ENCODE data around the gene DENND6B.
"Not testable (repeated sequence)": the region's sequence is repeated elsewhere in the genome, so short reads cannot be mapped to it uniquely, and the experiment has no call there.

The DENND6B gene, protein sequence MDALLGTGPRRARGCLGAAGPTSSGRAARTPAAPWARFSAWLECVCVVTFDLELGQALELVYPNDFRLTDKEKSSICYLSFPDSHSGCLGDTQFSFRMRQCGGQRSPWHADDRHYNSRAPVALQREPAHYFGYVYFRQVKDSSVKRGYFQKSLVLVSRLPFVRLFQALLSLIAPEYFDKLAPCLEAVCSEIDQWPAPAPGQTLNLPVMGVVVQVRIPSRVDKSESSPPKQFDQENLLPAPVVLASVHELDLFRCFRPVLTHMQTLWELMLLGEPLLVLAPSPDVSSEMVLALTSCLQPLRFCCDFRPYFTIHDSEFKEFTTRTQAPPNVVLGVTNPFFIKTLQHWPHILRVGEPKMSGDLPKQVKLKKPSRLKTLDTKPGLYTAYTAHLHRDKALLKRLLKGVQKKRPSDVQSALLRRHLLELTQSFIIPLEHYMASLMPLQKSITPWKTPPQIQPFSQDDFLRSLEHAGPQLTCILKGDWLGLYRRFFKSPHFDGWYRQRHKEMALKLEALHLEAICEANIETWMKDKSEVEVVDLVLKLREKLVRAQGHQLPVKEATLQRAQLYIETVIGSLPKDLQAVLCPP

DNA sequence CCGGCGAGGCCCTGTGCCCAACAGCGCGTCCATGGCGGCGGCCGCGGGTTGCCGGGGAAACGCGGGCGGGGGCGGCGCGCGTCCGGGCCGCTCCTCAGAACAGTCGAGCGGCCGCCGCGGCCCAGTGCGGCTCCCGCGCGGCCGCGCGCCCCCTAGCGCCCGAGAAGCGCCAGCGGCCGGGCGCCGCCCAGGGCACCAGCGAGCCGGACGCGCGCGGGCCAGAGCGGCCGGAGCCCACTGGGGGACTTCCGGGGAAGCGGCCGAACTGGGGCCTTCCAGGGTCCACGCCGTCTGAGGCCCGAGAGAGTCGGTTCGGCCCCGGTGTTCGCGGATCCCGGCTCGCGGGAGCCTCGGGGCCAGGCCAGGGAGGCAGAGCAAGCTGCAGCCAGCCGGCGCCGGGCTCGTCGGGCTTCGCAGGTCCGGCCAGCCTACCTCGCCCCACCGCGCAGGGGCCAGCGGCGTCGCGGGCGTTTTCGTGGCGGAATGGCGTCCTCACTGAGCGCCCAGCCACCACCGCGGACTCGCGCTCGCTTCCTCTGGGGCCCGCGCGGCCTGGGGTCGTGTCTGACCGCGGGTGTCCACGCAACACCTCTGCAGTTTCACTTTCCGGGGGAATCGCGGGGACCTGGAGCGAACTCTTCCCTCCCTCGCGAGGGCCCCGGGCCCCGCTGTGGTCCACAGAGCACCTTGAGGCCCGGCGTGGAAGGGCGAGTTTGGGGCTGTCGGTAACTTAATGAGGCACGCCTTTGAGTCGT lies at the start of gene DENND6B:
TSS of gene DENND6B (minus strand) at position 57 of the 755 bp plus-strand sequence. CDS start at position 33, 24 bp downstream.
- peak; percentile 82 for DNase-seq (ENCODE audit: low spot score)

GRCh38 chr22:50376085-50376651 lies 49.4 kb upstream of the DENND6B start:
- no peak for DNase-seq (ENCODE audit: low spot score)

DNA sequence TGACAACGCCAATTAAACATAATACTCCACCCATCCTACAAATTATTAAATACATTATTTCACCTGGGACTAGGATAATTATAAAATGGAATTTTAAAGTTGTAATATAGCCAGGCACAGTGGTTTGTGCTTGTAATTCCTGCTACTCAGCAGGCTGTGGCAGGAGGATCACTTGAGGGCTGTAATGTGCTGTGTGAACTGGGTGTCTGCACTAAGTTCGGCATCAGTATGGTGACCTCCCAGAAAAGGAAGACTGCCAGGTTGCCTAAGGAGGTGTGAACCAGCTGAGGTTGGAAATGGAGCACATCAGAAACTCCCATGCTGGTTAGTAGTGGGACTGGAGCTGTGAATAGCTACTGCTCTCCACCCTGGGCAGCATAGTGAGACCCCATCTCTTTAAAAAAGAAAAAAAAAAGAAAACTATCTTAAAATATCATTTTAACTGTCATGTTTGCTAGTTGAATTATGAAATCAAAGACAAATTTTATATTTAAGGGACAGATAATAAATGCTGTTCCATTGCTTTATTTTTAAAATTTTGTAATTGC lies 44.4 kb upstream of the DENND6B start:
- no peak for DNase-seq (ENCODE audit: low spot score)

DNA sequence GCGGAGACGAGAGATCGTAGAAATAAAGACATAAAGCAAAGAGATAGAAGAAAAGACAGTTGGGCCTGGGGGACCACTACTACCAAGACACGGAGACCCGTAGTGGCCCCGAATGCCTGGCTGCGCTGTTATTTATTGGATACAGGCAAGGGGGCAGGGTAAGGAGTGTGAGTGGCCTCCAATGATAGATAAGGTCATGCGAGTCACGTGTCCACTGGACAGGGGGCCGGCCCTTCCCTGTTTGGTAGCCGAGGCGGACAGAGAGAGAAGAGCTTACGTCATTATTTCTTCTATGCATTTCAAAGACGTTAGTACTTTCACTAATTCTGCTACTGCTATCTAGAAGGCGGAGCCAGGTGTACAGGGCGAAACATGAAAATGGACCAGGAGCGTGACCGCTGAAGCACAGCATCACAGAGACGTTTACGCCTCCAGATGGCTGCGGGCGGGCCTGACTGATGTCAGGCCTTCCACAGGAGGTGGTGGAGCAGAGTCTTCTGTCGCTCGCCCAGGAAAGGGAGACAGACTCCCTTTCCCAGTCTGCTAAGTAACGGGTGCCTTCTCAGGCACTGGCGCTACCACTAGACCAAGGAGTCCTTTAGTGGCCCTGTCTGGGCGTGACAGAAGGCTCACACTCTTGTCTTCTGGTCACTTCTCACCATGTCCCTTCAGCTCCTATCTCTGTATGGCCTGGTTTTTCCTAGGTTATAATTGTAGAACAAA lies 41.1 kb upstream of the DENND6B start:
- no peak for DNase-seq (ENCODE audit: low spot score)

- not testable (repeated sequence) for DNase-seq (ENCODE audit: low spot score)
Measured at GRCh38 chr22:50363803-50364194, 37.0 kb upstream of the DENND6B start.

GRCh38 chr22:50363166-50363802 lies 36.5 kb upstream of the DENND6B start:
- DNase-seq (ENCODE audit: low spot score): no peak

DNA sequence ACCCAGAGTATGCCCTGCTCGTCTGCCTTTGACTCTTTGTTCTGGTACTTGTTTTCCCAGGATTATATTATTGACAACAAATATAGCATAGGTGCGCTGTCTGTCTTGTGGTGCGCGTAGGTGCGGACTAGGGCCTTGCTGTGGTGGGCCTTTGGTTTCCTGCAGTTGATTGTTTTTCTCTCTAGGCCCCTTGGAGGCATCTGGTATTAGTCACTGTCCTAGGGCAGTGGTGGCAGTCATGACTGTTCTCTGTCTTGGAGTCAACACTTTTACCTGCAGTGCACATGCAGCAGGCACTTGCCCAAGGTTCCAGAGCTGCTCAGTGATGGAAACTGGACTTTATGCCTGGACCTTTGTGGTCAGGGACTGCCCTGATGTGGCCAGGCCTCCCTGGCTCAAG lies 34.9 kb upstream of the DENND6B start:
- DNase-seq (ENCODE audit: low spot score): no peak

- DNase-seq (ENCODE audit: low spot score): no peak
Measured at GRCh38 chr22:50361222-50361621, 34.4 kb upstream of the DENND6B start.

DNA sequence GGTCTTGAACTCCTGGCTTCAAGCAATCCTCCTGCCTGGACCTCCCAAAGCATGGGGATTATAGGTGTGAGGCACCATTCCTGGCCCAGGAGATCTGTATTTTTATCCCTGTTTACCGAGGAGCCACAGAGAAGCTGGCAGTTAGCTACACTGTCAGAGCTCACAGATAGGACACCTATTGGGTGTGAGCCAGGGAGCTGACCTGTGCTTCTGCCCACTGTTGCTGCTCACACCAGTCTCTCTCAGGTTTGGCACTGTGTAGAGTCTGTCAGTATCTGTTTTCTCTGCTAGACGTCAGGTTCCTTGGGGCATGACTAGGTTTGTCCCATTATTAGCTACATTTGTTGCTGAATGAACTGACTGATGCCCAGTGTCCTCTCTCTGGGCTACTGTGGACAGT lies 33.8 kb upstream of the DENND6B start:
- no peak for DNase-seq (ENCODE audit: low spot score)

- DNase-seq (ENCODE audit: low spot score): no peak
Measured at GRCh38 chr22:50357756-50358155, 30.9 kb upstream of the DENND6B start.

- DNase-seq (ENCODE audit: low spot score): no peak
Measured at GRCh38 chr22:50357222-50357621, 30.4 kb upstream of the DENND6B start.

GRCh38 chr22:50356186-50356585 lies 29.4 kb upstream of the DENND6B start:
- no peak for DNase-seq (ENCODE audit: low spot score)

DNA sequence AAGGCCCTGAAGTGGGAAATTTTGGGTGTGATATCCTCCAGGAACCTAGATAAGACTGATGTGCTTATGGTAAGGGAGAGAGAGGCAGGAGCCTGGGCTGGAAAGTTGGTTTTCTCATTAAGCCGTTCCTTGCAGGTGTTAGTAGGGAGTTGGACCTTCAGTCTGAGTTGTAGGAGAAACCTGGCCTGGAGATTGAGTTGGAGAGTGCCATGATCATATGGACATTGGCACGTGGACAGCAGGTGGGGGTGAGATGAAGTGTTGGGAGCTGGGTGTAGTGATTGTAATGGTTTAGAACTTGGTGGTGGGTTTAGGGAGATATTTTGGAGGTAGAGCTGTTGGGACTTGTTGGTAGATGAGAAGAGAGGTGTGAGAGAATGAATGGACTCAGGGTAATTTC lies 21.2 kb upstream of the DENND6B start:
- no peak for DNase-seq (ENCODE audit: low spot score)

DNA sequence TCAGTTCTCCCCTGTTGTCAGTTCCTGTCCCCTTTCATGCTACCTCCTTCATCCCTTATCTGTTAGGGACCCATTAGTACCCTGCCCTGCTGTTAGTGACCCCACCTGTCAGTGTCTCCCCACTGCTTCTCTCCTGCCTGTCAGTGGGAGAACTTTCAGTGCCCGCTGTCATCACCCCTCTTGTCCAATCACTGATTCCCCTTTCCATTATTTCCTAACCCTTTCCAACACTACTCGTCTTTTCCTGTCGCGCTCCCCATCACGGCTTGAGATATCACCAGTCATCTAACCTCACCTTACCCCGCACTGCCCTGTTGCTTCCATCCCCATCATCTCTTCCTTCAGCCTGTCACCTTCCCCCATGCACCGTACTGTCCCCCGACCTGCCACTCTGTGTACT lies 20.3 kb upstream of the DENND6B start:
- no peak for DNase-seq (ENCODE audit: low spot score)

GRCh38 chr22:50346470-50346869 lies 19.7 kb upstream of the DENND6B start:
- no peak for DNase-seq (ENCODE audit: low spot score)

DNA sequence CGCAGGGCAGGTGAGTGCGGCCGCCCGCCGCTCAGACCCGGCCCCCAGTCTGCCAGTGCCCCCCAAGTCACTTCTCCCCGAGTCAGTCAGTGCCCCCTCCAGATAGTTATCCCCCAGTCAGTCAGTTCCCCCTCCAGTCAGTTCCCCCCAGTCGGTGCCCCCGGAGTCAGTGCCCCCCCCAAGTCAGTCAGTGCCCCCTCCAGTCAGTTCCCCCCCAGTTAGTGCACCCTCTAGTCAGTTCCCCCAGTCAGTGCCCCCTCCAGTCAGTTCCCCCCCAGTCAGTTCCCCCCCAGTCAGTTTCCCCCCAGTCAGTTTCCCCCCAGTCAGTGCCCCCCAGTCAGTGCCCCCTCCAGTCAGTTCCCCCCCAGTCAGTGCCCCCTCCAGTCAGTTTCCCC lies 16.7 kb upstream of the DENND6B start:
- DNase-seq (ENCODE audit: low spot score): no peak

- peak; percentile 71 for DNase-seq (ENCODE audit: low spot score)
Measured at GRCh38 chr22:50342651-50343540, 16.1 kb upstream of the DENND6B start, which contains the start of gene PPP6R2. Gene PPP6R2 (plus strand): TSS chr22:50343327. CDS start chr22:50393909, 50,582 bp downstream.

DNA sequence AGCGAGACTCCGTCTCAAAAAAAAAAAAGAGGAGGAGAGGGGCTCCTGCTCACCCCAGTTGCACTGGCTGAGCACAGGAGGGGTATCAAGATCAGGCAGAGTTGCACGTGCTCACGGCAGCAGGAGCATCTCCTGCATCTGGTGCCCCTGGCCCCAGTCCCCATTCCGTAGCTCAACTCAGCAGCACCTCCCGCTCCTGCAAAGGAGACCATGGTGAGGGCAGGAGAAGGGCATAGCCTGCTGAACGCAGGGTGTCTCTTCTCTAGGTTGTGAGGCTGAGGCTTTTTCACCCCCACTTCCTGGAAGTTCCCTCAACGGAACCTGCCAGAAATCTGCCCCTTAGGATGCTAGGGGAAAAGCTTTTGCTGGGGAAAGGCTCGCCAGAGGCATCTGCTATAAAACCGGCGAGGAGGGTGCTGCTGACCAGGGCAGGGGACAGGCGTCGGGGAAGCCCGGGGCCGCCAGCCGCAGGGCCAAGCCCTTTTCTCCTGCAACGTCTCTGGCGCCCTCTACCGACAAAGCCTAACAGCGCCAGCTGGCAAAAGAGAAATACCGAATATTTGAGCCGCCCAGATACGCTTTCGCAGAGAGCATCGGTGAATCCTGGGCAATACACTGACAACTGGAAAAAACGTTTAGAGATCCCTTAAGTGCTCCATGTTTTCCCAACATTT lies 15.3 kb upstream of the DENND6B start:
- DNase-seq (ENCODE audit: low spot score): peak; percentile 85
